ENCODE data around the gene EMP3. TPM values are rescaled to one million over a fixed set of nuclear protein-coding genes. Genes with fewer than 3 reads are reported as not detected.

EMP3 gene
- total RNA-seq, 4 donors from 2014 or later = 22.2 to 52.5 (median 33.3) TPM

- WGBS, 2 donors = 2 to 3% methylated on average over 39 to 60 of the region's 63 CpGs
Measured at GRCh38 chr19:48321622-48322591, 3.4 kb upstream of the EMP3 start.

DNA sequence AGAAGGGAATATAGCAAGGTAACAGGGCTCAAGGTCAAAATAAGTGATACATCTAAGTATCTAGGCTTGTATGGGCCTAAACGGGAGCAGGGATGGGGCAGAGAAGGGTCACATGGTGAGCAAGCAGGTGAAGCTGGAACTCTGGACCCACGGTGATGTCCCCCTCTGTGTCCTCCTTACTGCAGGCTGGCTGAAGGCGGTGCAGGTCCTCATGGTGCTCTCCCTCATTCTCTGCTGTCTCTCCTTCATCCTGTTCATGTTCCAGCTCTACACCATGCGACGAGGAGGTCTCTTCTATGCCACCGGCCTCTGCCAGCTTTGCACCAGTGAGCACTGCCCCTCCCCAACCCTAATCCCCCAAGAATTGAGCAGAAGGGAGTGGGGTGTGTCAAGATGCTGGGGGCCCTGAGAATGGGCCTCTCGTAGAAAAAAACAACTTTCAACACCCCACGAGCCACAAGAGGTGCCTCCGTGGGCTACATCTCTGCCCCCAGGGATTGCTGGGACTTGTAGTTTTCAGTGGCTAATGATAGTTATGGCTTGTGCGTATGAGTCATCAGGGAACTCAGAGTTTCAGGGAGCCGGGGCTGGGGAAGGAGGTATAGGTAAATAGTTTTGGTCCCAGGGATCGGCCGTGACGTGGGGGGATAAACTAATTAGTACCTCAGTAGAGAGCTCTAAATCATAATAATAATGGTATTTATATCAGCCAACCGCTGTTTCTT, 4.0 kb downstream of the EMP3 start:
- H3K9me3 ChIP-seq = no peaks in the 10 kb centered on the region
- WGBS, 2 donors = 71 to 73% methylated on average over 15 of the region's 15 CpGs
- no peak for DNase-seq (ENCODE audit: low spot score in 2 of 2)
- H3K27me3 ChIP-seq = no peaks in the 10 kb centered on the region
- peaks cover 0 to 43% (median 0%) of the 10 kb centered on the region in 3 donors for H3K36me3 ChIP-seq
- peaks cover 0 to 79% (median 32%) of the 10 kb centered on the region in 4 donors for H3K4me1 ChIP-seq
- TF ChIP-seq EP300 (IDR thresholded peaks at IDR 0.05) (no peak), POLR2A (IDR thresholded peaks at IDR 0.05) (no peak)
- TF ChIP-seq, protein P1, sequence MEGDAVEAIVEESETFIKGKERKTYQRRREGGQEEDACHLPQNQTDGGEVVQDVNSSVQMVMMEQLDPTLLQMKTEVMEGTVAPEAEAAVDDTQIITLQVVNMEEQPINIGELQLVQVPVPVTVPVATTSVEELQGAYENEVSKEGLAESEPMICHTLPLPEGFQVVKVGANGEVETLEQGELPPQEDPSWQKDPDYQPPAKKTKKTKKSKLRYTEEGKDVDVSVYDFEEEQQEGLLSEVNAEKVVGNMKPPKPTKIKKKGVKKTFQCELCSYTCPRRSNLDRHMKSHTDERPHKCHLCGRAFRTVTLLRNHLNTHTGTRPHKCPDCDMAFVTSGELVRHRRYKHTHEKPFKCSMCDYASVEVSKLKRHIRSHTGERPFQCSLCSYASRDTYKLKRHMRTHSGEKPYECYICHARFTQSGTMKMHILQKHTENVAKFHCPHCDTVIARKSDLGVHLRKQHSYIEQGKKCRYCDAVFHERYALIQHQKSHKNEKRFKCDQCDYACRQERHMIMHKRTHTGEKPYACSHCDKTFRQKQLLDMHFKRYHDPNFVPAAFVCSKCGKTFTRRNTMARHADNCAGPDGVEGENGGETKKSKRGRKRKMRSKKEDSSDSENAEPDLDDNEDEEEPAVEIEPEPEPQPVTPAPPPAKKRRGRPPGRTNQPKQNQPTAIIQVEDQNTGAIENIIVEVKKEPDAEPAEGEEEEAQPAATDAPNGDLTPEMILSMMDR (IDR thresholded peaks at IDR 0.05) = no peak
- peak overlapping the region; percentile 77 to 94 (median 88) for H3K27ac ChIP-seq
- H3K4me3 ChIP-seq = no peak overlapping the region

More at GRCh38 chr19:48321622-48322591, 3.4 kb upstream of the EMP3 start:
- peak; percentile 98 to 99 for DNase-seq (ENCODE audit: low spot score in 2 of 2)
- Histone ChIP-seq H3K4me3 (peak overlapping the region; percentile 53 to 70 (median 60)), H3K9me3 (no peaks in the 10 kb centered on the region), H3K36me3 (no peaks in the 10 kb centered on the region), H3K27me3 (no peaks in the 10 kb centered on the region), H3K4me1 (peaks cover 2 to 61% (median 35%) of the 10 kb centered on the region in 4 donors), H3K27ac (peak overlapping the region; percentile 98 to 100 (median 99))
- TF ChIP-seq EP300 (IDR thresholded peaks at IDR 0.05) (peak; percentile 81 to 93), POLR2A (IDR thresholded peaks at IDR 0.05) (peak; percentile 55 to 82)
- TF ChIP-seq, protein P1 (IDR thresholded peaks at IDR 0.05) = peak in 3 of 5 experiments; percentile 18 to 55 (median 45)

DNA sequence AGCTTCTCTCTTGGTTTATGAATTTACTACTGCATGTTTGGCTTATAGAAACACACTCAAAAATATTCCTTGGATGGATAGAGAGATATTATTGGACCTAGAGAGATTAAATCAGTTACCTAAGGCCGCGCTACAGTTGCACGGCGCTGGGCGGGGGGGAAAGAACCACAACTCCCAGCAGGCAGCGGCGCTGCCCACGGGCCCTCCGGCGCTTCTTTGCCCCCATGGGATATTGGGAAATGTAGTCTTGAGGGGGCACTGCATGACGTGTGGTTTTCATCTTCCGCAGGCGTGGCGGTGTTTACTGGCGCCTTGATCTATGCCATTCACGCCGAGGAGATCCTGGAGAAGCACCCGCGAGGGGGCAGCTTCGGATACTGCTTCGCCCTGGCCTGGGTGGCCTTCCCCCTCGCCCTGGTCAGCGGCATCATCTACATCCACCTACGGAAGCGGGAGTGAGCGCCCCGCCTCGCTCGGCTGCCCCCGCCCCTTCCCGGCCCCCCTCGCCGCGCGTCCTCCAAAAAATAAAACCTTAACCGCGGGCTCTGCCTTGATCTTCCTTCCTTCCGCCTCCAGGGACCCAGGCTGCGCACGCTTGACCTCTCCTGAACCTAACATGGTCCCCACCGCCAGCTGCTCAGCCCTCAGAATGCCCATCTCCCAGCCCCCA, 4.8 kb downstream of the EMP3 start:
- Histone ChIP-seq H3K27me3 (no peaks in the 10 kb centered on the region), H3K4me1 (peaks cover 0 to 71% (median 28%) of the 10 kb centered on the region in 4 donors), H3K36me3 (peaks cover 0 to 43% (median 0%) of the 10 kb centered on the region in 3 donors), H3K27ac (peak overlapping the region; percentile 77 to 94 (median 88)), H3K9me3 (no peaks in the 10 kb centered on the region), H3K4me3 (peak overlapping the region; percentile 15 to 55 (median 34))
- peak; percentile 28 to 32 for DNase-seq (ENCODE audit: low spot score in 2 of 2)
- TF ChIP-seq, protein P1 (IDR thresholded peaks at IDR 0.05) = no peak
- TF ChIP-seq EP300 (IDR thresholded peaks at IDR 0.05) (peak; percentile 32 to 77), POLR2A (IDR thresholded peaks at IDR 0.05) (peak; percentile 12 to 36)
- WGBS, 2 donors = 29 to 42% methylated on average over 38 to 41 of the region's 41 CpGs

DNA sequence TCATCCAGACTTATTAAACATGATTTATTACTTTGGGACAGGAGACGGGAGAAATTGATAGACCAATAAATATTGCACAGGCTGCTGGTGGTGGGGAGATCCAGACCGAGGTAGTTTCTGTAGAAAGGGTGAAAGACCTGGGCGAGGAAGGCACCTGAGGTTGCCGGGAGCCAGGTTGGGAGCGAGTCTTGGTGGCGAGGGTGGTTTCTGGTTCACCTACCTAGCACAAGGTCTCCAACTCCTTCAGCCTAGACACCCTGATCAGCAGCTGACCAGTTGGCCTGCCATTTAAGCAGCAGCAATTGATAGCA, 7.0 kb downstream of the EMP3 start:
- 56 to 61% methylated on average over 6 of the region's 6 CpGs for WGBS, 2 donors
- Histone ChIP-seq H3K4me1 (peaks cover 0 to 53% (median 17%) of the 10 kb centered on the region in 4 donors), H3K4me3 (peak overlapping the region in 2 of 4 donors; percentile 45 to 49), H3K27me3 (no peaks in the 10 kb centered on the region), H3K36me3 (peaks cover 0 to 45% (median 0%) of the 10 kb centered on the region in 3 donors), H3K9me3 (no peaks in the 10 kb centered on the region), H3K27ac (peak overlapping the region; percentile 58 to 89 (median 86))
- TF ChIP-seq, protein P1 (IDR thresholded peaks at IDR 0.05) = no peak
- TF ChIP-seq POLR2A (IDR thresholded peaks at IDR 0.05) = no peak
- no peak for TF ChIP-seq EP300 (IDR thresholded peaks at IDR 0.05)
- no peak for DNase-seq (ENCODE audit: low spot score in 2 of 2)
